Stimulated activated naive CD8-positive, alpha-beta T cell treated with anti-CD3 and anti-CD28 coated beads, Interleukin-15, Interleukin-2, amounts not matched to agents 100 ng/mL and 50 ng/mL, for 24 hours (primary cell): ENCODE measurements around the gene CEPT1.

ENCODE experiments used
- H3K27ac Mint-ChIP-seq: one replicate; pipeline ENCODE4 v1.8.0; 2021; ENCODE audit warnings: mild to moderate bottlenecking, mixed read lengths
- H3K27me3 Mint-ChIP-seq: one replicate; pipeline ENCODE4 v1.8.0; 2021; ENCODE audit warnings: mixed read lengths
- H3K36me3 Mint-ChIP-seq: one replicate; pipeline ENCODE4 v1.8.0; 2021; ENCODE audit warnings: low read depth, mixed read lengths
- H3K4me1 Mint-ChIP-seq: one replicate; pipeline ENCODE4 v1.8.0; 2021; ENCODE audit warnings: low read depth, mixed read lengths
- H3K4me3 Mint-ChIP-seq: one replicate; pipeline ENCODE4 v1.8.0; 2021; ENCODE audit warnings: mild to moderate bottlenecking, mixed read lengths
- H3K9me3 Mint-ChIP-seq: one replicate; pipeline ENCODE4 v1.8.0; 2021; ENCODE audit warnings: mixed read lengths

The CEPT1 gene

DNA sequence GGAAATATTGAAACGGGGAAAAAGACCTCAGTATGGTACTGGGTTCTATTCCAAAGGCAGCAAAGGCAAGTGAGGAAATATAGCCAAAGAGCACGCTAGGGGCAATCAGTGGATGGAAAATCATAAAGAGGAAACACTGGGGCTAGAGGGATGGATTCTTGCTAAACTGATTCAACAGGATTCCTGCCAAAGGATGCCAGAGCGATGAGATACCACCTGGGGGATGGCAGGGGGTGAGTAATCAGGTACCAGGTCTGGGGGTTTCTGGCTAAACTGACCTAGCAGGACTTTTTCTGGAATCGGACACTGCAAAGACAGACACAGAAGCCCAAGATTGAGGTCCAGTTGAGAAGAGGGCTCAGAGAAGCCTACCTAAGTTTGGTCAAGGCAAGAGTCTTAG lies 94.2 kb downstream of the CEPT1 start:
- H3K36me3 Mint-ChIP-seq = peaks cover 5% of the 10 kb centered on the region
- no peak overlapping the region for H3K27ac Mint-ChIP-seq
- H3K27me3 Mint-ChIP-seq = no peaks in the 10 kb centered on the region
- no peak overlapping the region for H3K4me3 Mint-ChIP-seq
- H3K4me1 Mint-ChIP-seq = peaks cover 34% of the 10 kb centered on the region
- H3K9me3 Mint-ChIP-seq = no peaks in the 10 kb centered on the region
